HEK293 (cell line): Measurements from ENCODE around the gene DUSP22.

Source experiments
- CTCF ChIA-PET: fragments of 350-600 bp; formaldehyde crosslinking; extraction: SDS; loops from one replicate; lab custom pipeline; 2021; ENCODE audit warnings: antibody characterized with exemption; lab: Yijun Ruan, JAX
- POLR2A ChIA-PET: fragments of 300-600 bp; formaldehyde crosslinking; extraction: SDS; loops from one replicate; lab custom pipeline; 2020; ENCODE audit warnings: antibody characterized with exemption, inconsistent platforms; lab: Yijun Ruan, JAX
- H3K27ac ChIP-seq: fragments of 200-500 bp; sonication (Bioruptor generic); 2 replicates; pipeline ENCODE4 v1.5.1; 2014; ENCODE audit warnings: low read depth, low read length, control low read depth, inconsistent platforms; ENCODE audit errors: extremely low read depth
- H3K36me3 ChIP-seq, 2 experiments: fragments of 200-500 bp in 1 of 2; sonication (Bioruptor generic) in 1 of 2; 1 replicate in 1 of 2; 2 replicates in 1 of 2; pipeline ENCODE4 v1.5.1; 2014 to 2017; ENCODE audit warnings: inconsistent platforms in 2 of 2, low read length in 2 of 2; ENCODE audit not compliant: control insufficient read depth in 2 of 2, insufficient read depth in 1 of 2
- H3K4me1 ChIP-seq: fragments of 200-500 bp; sonication (Bioruptor generic); 2 replicates; pipeline ENCODE4 v1.5.1; 2014; ENCODE audit warnings: mild to moderate bottlenecking, low read length, inconsistent platforms; ENCODE audit not compliant: control insufficient read depth, insufficient read depth
- H3K4me3 ChIP-seq: 2 replicates; pipeline ENCODE4 v1.5.1; 2011; ENCODE audit warnings: low read depth, mild to moderate bottlenecking, control low read depth, low read length, moderate library complexity
- H3K9me3 ChIP-seq: fragments of 200-500 bp; sonication (Bioruptor generic); 2 replicates; pipeline ENCODE4 v1.5.1; 2014; ENCODE audit warnings: low read depth, low read length, inconsistent platforms; ENCODE audit not compliant: control insufficient read depth, insufficient read depth
- GLIS2 ChIP-seq: fragments of 450-650 bp; formaldehyde crosslinking; IDR thresholded peaks from 2 replicates; pipeline ENCODE4 v1.5.1; 2016; ENCODE audit warnings: missing biosample characterization, missing genetic modification characterization
- IKZF3 ChIP-seq: fragments of 450-650 bp; IDR thresholded peaks from 2 replicates; pipeline ENCODE4 v1.5.0; 2018; ENCODE audit warnings: missing biosample characterization, mild to moderate bottlenecking, missing genetic modification characterization, moderate library complexity
- KLF16 ChIP-seq: fragments of 450-650 bp; formaldehyde crosslinking; IDR thresholded peaks from 2 replicates; pipeline ENCODE4 v1.5.1; 2017; ENCODE audit warnings: missing biosample characterization, missing genetic modification characterization
- REPIN1 ChIP-seq: fragments of 450-650 bp; formaldehyde crosslinking; IDR thresholded peaks from 2 replicates; pipeline ENCODE4 v1.5.1; 2017; ENCODE audit warnings: missing biosample characterization, missing genetic modification characterization, low read depth
- YY1 ChIP-seq: fragments of 450-650 bp; formaldehyde crosslinking; IDR thresholded peaks from 2 replicates; pipeline ENCODE4 v1.5.1; 2018; ENCODE audit warnings: missing biosample characterization, missing genetic modification characterization
- ZBTB1 ChIP-seq: fragments of 450-650 bp; formaldehyde crosslinking; IDR thresholded peaks from 2 replicates; pipeline ENCODE4 v1.5.1; 2016; ENCODE audit warnings: missing biosample characterization, missing genetic modification characterization
- ZEB2 ChIP-seq: fragments of 450-650 bp; formaldehyde crosslinking; IDR thresholded peaks from 2 replicates; pipeline ENCODE4 v1.5.1; 2016; ENCODE audit warnings: missing biosample characterization, missing genetic modification characterization
- ZNF132 ChIP-seq: fragments of 450-650 bp; formaldehyde crosslinking; IDR thresholded peaks from 2 replicates; pipeline ENCODE4 v1.5.1; 2017; ENCODE audit warnings: missing biosample characterization, missing genetic modification characterization, borderline replicate concordance
- ZNF16 ChIP-seq: fragments of 450-650 bp; formaldehyde crosslinking; IDR thresholded peaks from 2 replicates; pipeline ENCODE4 v1.5.1; 2016; ENCODE audit warnings: low read depth, missing biosample characterization, missing genetic modification characterization
- ZNF174 ChIP-seq: fragments of 450-650 bp; formaldehyde crosslinking; IDR thresholded peaks from 2 replicates; pipeline ENCODE4 v1.5.0; 2017; ENCODE audit warnings: missing biosample characterization, mild to moderate bottlenecking, missing genetic modification characterization
- ZNF366 ChIP-seq: fragments of 450-650 bp; formaldehyde crosslinking; conservative IDR thresholded peaks from 2 replicates; pipeline ENCODE4 v1.5.1; 2016; ENCODE audit warnings: missing biosample characterization, missing genetic modification characterization
- ZNF391 ChIP-seq: fragments of 450-650 bp; formaldehyde crosslinking; IDR thresholded peaks from 2 replicates; pipeline ENCODE4 v1.5.1; 2016; ENCODE audit warnings: low read depth, missing biosample characterization, missing genetic modification characterization, borderline replicate concordance
- ZNF394 ChIP-seq: fragments of 450-650 bp; formaldehyde crosslinking; IDR thresholded peaks from 2 replicates; pipeline ENCODE4 v1.5.1; 2016; ENCODE audit warnings: missing biosample characterization, missing genetic modification characterization, mild to moderate bottlenecking, moderate library complexity, borderline replicate concordance
- ZNF404 ChIP-seq: fragments of 450-650 bp; formaldehyde crosslinking; IDR thresholded peaks from 2 replicates; pipeline ENCODE4 v1.5.1; 2017; ENCODE audit warnings: missing biosample characterization, missing genetic modification characterization
- ZNF48 ChIP-seq: fragments of 450-650 bp; formaldehyde crosslinking; IDR thresholded peaks from 2 replicates; pipeline ENCODE4 v1.5.1; 2016; ENCODE audit warnings: missing biosample characterization, missing genetic modification characterization
- ZNF555 ChIP-seq: fragments of 450-650 bp; formaldehyde crosslinking; conservative IDR thresholded peaks from 2 replicates; pipeline ENCODE4 v1.5.1; 2017; ENCODE audit warnings: missing biosample characterization, mild to moderate bottlenecking, missing genetic modification characterization, inconsistent platforms
- ZNF560 ChIP-seq: fragments of 450-650 bp; formaldehyde crosslinking; IDR thresholded peaks from 2 replicates; pipeline ENCODE4 v1.5.1; 2017; ENCODE audit warnings: missing biosample characterization, missing genetic modification characterization, borderline replicate concordance
- ZNF571 ChIP-seq: fragments of 450-650 bp; formaldehyde crosslinking; IDR thresholded peaks from 2 replicates; pipeline ENCODE4 v1.5.0; 2017; ENCODE audit warnings: missing biosample characterization, missing genetic modification characterization
- ZNF585B ChIP-seq: fragments of 450-650 bp; formaldehyde crosslinking; IDR thresholded peaks from 2 replicates; pipeline ENCODE4 v1.5.1; 2016; ENCODE audit warnings: missing biosample characterization, missing genetic modification characterization
- ZNF600 ChIP-seq: fragments of 450-650 bp; formaldehyde crosslinking; IDR thresholded peaks from 2 replicates; pipeline ENCODE4 v1.5.1; 2016; ENCODE audit warnings: missing biosample characterization, missing genetic modification characterization
- ZNF610 ChIP-seq: fragments of 450-650 bp; formaldehyde crosslinking; IDR thresholded peaks from 2 replicates; pipeline ENCODE4 v1.5.1; 2016; ENCODE audit warnings: missing biosample characterization, missing genetic modification characterization, borderline replicate concordance
- ZNF621 ChIP-seq: fragments of 450-650 bp; formaldehyde crosslinking; IDR thresholded peaks from 2 replicates; pipeline ENCODE4 v1.5.1; 2017; ENCODE audit warnings: missing biosample characterization, missing genetic modification characterization
- ZNF623 ChIP-seq: fragments of 450-650 bp; formaldehyde crosslinking; IDR thresholded peaks from 2 replicates; pipeline ENCODE4 v1.5.1; 2016; ENCODE audit warnings: missing biosample characterization, missing genetic modification characterization
- ZNF626 ChIP-seq: fragments of 450-650 bp; sonication (Bioruptor Pico); formaldehyde crosslinking; IDR thresholded peaks from 2 replicates; pipeline ENCODE4 v1.5.1; 2018; ENCODE audit warnings: missing biosample characterization, missing genetic modification characterization, inconsistent platforms
- ZNF654 ChIP-seq: fragments of 450-650 bp; formaldehyde crosslinking; IDR thresholded peaks from 2 replicates; pipeline ENCODE4 v1.5.1; 2016; ENCODE audit warnings: low read depth, missing biosample characterization, missing genetic modification characterization
- ZNF660 ChIP-seq: fragments of 450-650 bp; IDR thresholded peaks from 2 replicates; pipeline ENCODE4 v1.5.1; 2018; ENCODE audit warnings: missing biosample characterization, mild to moderate bottlenecking, missing genetic modification characterization
- ZNF701 ChIP-seq: fragments of 450-650 bp; formaldehyde crosslinking; IDR thresholded peaks from 2 replicates; pipeline ENCODE4 v1.5.1; 2016; ENCODE audit warnings: missing biosample characterization, missing genetic modification characterization
- ZNF791 ChIP-seq: fragments of 450-650 bp; formaldehyde crosslinking; IDR thresholded peaks from 2 replicates; pipeline ENCODE4 v1.5.1; 2016; ENCODE audit warnings: missing biosample characterization, missing genetic modification characterization
- ZNF837 ChIP-seq: fragments of 450-650 bp; formaldehyde crosslinking; IDR thresholded peaks from 2 replicates; pipeline ENCODE4 v1.5.1; 2016; ENCODE audit warnings: missing biosample characterization, missing genetic modification characterization
- ZNF843 ChIP-seq: fragments of 450-650 bp; formaldehyde crosslinking; IDR thresholded peaks from 2 replicates; pipeline ENCODE4 v1.5.1; 2016; ENCODE audit warnings: missing biosample characterization, missing genetic modification characterization
- ZSCAN16 ChIP-seq: fragments of 450-650 bp; formaldehyde crosslinking; IDR thresholded peaks from 2 replicates; pipeline ENCODE4 v1.5.1; 2016; ENCODE audit warnings: missing biosample characterization, missing genetic modification characterization
- TF ChIP-seq, protein P1 (sequence below): fragments of 450-650 bp; formaldehyde crosslinking; optimal IDR thresholded peaks from 2 replicates; pipeline ENCODE3; 2016; ENCODE audit warnings: missing biosample characterization, mild to moderate bottlenecking, missing genetic modification characterization
- TF ChIP-seq, protein P2 (sequence below): fragments of 450-650 bp; formaldehyde crosslinking; IDR thresholded peaks from 2 replicates; pipeline ENCODE4 v1.5.1; 2016; ENCODE audit warnings: missing biosample characterization, missing genetic modification characterization

DUSP22 gene

GRCh38 chr6:367891-368630, 75.8 kb downstream of the DUSP22 start:
- POLR2A ChIA-PET: no interaction called here
- Histone ChIP-seq H3K27ac (no peak overlapping the region), H3K4me3 (no peak overlapping the region), H3K9me3 (no peaks in the 10 kb centered on the region), H3K36me3 (no peaks in the 10 kb centered on the region), H3K4me1 (no peaks in the 10 kb centered on the region)
- TF ChIP-seq ZNF660 (tag by site-specific recombination) (no peak), ZNF571 (tag by site-specific recombination) (no peak), KLF16 (no peak), ZNF791 (tag by site-specific recombination) (no peak), ZNF404 (no peak), ZNF366 (tag by site-specific recombination) (no peak), ZNF626 (tag by site-specific recombination) (no peak), ZBTB1 (tag by site-specific recombination) (no peak), ZNF843 (tag by site-specific recombination) (no peak), ZNF174 (no peak)
- TF ChIP-seq, protein P1, sequence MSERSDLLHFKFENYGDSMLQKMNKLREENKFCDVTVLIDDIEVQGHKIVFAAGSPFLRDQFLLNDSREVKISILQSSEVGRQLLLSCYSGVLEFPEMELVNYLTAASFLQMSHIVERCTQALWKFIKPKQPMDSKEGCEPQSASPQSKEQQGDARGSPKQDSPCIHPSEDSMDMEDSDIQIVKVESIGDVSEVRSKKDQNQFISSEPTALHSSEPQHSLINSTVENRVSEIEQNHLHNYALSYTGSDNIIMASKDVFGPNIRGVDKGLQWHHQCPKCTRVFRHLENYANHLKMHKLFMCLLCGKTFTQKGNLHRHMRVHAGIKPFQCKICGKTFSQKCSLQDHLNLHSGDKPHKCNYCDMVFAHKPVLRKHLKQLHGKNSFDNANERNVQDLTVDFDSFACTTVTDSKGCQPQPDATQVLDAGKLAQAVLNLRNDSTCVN (tag by site-specific recombination): no peak
- CTCF ChIA-PET: no interaction called here

GRCh38 chr6:369559-370431, 77.5 kb downstream of the DUSP22 start:
- ChIA-PET CTCF (interaction anchor here (0.6 to 0.9 kb wide), 2 partner anchors 181 to 1158 kb away, joined by 3 to 4 read pairs; no protein-coding TSS in a partner anchor), POLR2A (interaction anchor here (1.2 kb wide), 1 partner anchor 42 kb away, joined by 3 read pairs; no protein-coding TSS in a partner anchor)

DNA sequence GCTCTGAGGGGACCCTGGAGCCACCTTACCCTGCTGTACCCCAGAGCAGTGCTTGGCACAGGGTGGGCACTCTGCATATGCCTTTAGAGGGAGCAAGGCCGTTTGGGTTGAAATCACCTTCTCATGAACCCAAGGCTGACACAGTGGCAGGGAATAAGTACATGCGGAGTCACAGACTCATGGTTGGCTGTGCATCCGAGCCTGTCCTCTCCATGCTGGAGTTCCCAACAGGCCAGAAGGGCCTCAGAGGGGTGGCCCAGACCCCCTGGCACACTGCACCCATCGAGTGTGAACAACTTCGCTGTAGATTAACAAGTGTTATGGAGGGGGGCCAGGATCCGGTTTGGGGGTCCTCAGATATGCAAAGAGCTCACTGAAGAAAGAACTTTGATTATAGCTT, 78.3 kb downstream of the DUSP22 start:
- H3K4me3 ChIP-seq: no peak overlapping the region
- H3K36me3 ChIP-seq: no peaks in the 10 kb centered on the region
- H3K9me3 ChIP-seq: no peaks in the 10 kb centered on the region
- no peaks in the 10 kb centered on the region for H3K4me1 ChIP-seq
- ChIA-PET POLR2A (interaction anchor here (1.2 kb wide), 1 partner anchor 42 kb away, joined by 3 read pairs; no protein-coding TSS in a partner anchor), CTCF (no interaction called here)
- no peak for TF ChIP-seq YY1 (tag by site-specific recombination)
- TF ChIP-seq GLIS2 (tag by site-specific recombination): no peak
- no peak for TF ChIP-seq ZNF701
- no peak for TF ChIP-seq ZNF600
- no peak for TF ChIP-seq ZEB2
- TF ChIP-seq ZNF560: no peak
- no peak for TF ChIP-seq ZNF394 (tag by site-specific recombination)
- no peak for TF ChIP-seq KLF16
- TF ChIP-seq ZNF48 (tag by site-specific recombination): no peak
- H3K27ac ChIP-seq: no peak overlapping the region

More at GRCh38 chr6:369559-370431, 77.5 kb downstream of the DUSP22 start:
- Histone ChIP-seq H3K27ac (no peak overlapping the region), H3K4me1 (no peaks in the 10 kb centered on the region), H3K36me3 (no peaks in the 10 kb centered on the region), H3K4me3 (no peak overlapping the region), H3K9me3 (no peaks in the 10 kb centered on the region)
- TF ChIP-seq, protein P2, sequence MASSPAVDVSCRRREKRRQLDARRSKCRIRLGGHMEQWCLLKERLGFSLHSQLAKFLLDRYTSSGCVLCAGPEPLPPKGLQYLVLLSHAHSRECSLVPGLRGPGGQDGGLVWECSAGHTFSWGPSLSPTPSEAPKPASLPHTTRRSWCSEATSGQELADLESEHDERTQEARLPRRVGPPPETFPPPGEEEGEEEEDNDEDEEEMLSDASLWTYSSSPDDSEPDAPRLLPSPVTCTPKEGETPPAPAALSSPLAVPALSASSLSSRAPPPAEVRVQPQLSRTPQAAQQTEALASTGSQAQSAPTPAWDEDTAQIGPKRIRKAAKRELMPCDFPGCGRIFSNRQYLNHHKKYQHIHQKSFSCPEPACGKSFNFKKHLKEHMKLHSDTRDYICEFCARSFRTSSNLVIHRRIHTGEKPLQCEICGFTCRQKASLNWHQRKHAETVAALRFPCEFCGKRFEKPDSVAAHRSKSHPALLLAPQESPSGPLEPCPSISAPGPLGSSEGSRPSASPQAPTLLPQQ (tag by site-specific recombination): no peak
- no peak for TF ChIP-seq ZNF610 (tag by site-specific recombination)
- no peak for TF ChIP-seq ZNF585B
- TF ChIP-seq ZNF660 (tag by site-specific recombination): no peak
- no peak for TF ChIP-seq ZNF555 (tag by site-specific recombination)
- no peak for TF ChIP-seq ZNF16 (tag by site-specific recombination)
- no peak for TF ChIP-seq ZSCAN16 (tag by site-specific recombination)
- no peak for TF ChIP-seq ZNF132 (tag by site-specific recombination)
- no peak for TF ChIP-seq ZNF623 (tag by site-specific recombination)
- no peak for TF ChIP-seq REPIN1 (tag by site-specific recombination)
- no peak for TF ChIP-seq ZNF621 (tag by site-specific recombination)
- TF ChIP-seq ZNF391 (tag by site-specific recombination): no peak
- no peak for TF ChIP-seq ZNF837
- TF ChIP-seq IKZF3 (tag by site-specific recombination): no peak
- TF ChIP-seq ZNF654 (tag by site-specific recombination): no peak
